HG03159 (cell line): ENCODE data around the gene ENOSF1.
"Not testable (repeated sequence)": the region's sequence is repeated elsewhere in the genome, so short reads cannot be mapped to it uniquely, and the experiment has no call there.

Source experiments
- ATAC-seq: cut with Tn5 transposase; IDR thresholded peaks from one replicate; pipeline ENCODE4 v1.9.1; 2021; ENCODE audit warnings: mild to moderate bottlenecking, moderate library complexity; ENCODE audit not compliant: unreplicated experiment

The ENOSF1 gene

GRCh38 chr18:712401-713134 is at the start of gene ENOSF1:
Gene ENOSF1 (minus strand): TSS chr18:712630. CDS start chr18:712587, 43 bp downstream.
- peak; percentile 88 for ATAC-seq

- ATAC-seq: not testable (repeated sequence)
Observed at GRCh38 chr18:759864-760263, 47.4 kb upstream of the ENOSF1 start.

GRCh38 chr18:755506-755905 is 43.1 kb upstream of the ENOSF1 start:
- ATAC-seq: no peak

GRCh38 chr18:754656-755055 is 42.2 kb upstream of the ENOSF1 start:
- no peak for ATAC-seq

- ATAC-seq: no peak
Observed at GRCh38 chr18:750456-750855, 38.0 kb upstream of the ENOSF1 start.

- no peak for ATAC-seq
Observed at GRCh38 chr18:744832-745597, 32.6 kb upstream of the ENOSF1 start.

GRCh38 chr18:741931-742512 is 29.6 kb upstream of the ENOSF1 start:
- ATAC-seq: peak; percentile 83

- ATAC-seq: no peak
Observed at GRCh38 chr18:732371-732770, 19.9 kb upstream of the ENOSF1 start.

GRCh38 chr18:731185-731584 is 18.8 kb upstream of the ENOSF1 start:
- no peak for ATAC-seq

GRCh38 chr18:730692-731091 is 18.3 kb upstream of the ENOSF1 start:
- no peak for ATAC-seq

GRCh38 chr18:730120-730519 is 17.7 kb upstream of the ENOSF1 start:
- not testable (repeated sequence) for ATAC-seq

- ATAC-seq: no peak
Observed at GRCh38 chr18:725646-726045, 13.2 kb upstream of the ENOSF1 start.

- no peak for ATAC-seq
Observed at GRCh38 chr18:723541-724080, 11.2 kb upstream of the ENOSF1 start.

GRCh38 chr18:717003-717402 is 4.6 kb upstream of the ENOSF1 start:
- ATAC-seq: no peak

- no peak for ATAC-seq
Observed at GRCh38 chr18:715626-716025, 3.2 kb upstream of the ENOSF1 start.

GRCh38 chr18:713135-713490 is 683 bp upstream of the ENOSF1 start:
- no peak for ATAC-seq

- ATAC-seq: peak; percentile 69
Observed at GRCh38 chr18:711657-712400, 601 bp downstream of the ENOSF1 start.

- ATAC-seq: no peak
Observed at GRCh38 chr18:711310-711656, 1.1 kb downstream of the ENOSF1 start.

GRCh38 chr18:710418-711300 is 1.8 kb downstream of the ENOSF1 start:
- no peak for ATAC-seq

GRCh38 chr18:709771-710170 is 2.7 kb downstream of the ENOSF1 start:
- no peak for ATAC-seq
